GM12878 (cell line): ENCODE measurements around the gene REL. TPM values are rescaled to one million over a fixed set of nuclear protein-coding genes. Genes with fewer than 3 reads are reported as not detected.

Experiments used
- BRCA1 ChIP-seq: IDR thresholded peaks from 2 replicates; pipeline ENCODE4 v1.6.1; 2011; ENCODE audit warnings: low read depth, low read length, improper control_type of control experiment
- EGR1 ChIP-seq, 2 experiments: IDR thresholded peaks; 1 replicate in 1 of 2; 2 replicates in 1 of 2; pipeline ENCODE4 v1.6.1; 2011 to 2012; ENCODE audit warnings: low read depth in 2 of 2, low read length in 2 of 2, borderline replicate concordance in 1 of 2, mild to moderate bottlenecking in 1 of 2, moderate library complexity in 1 of 2
- EZH2 ChIP-seq: IDR thresholded peaks from 2 replicates; pipeline ENCODE4 v1.6.1; 2012; ENCODE audit warnings: low read depth, mild to moderate bottlenecking, control low read depth, inconsistent platforms, low read length, borderline replicate concordance; ENCODE audit not compliant: control insufficient read depth
- HCFC1 ChIP-seq: fragments of 150-350 bp; IDR thresholded peaks from 2 replicates; pipeline ENCODE4 v1.6.1; 2014; ENCODE audit warnings: low read length
- IRF3 ChIP-seq: fragments of 450-650 bp; IDR thresholded peaks from 2 replicates; pipeline ENCODE4 v1.6.1; 2014; ENCODE audit warnings: mild to moderate bottlenecking
- IRF5 ChIP-seq: fragments of 450-650 bp; IDR thresholded peaks from 2 replicates; pipeline ENCODE4 v1.6.1; 2017; ENCODE audit warnings: borderline replicate concordance
- LARP7 ChIP-seq: fragments of 450-650 bp; IDR thresholded peaks from 2 replicates; pipeline ENCODE4 v1.6.1; 2017; ENCODE audit warnings: mild to moderate bottlenecking
- MEF2B ChIP-seq: fragments of 450-650 bp; IDR thresholded peaks from 2 replicates; pipeline ENCODE4 v1.6.1; 2018; ENCODE audit warnings: mild to moderate bottlenecking, moderate library complexity; ENCODE audit not compliant: partially characterized antibody, poor library complexity, severe bottlenecking
- NKRF ChIP-seq: fragments of 450-650 bp; conservative IDR thresholded peaks from 2 replicates; pipeline ENCODE4 v1.6.1; 2017; ENCODE audit warnings: mild to moderate bottlenecking, moderate library complexity
- POLR2A ChIP-seq: IDR thresholded peaks from 2 replicates; pipeline ENCODE4 v1.6.1; 2011; ENCODE audit warnings: low read depth, mild to moderate bottlenecking, low read length
- RELA ChIP-seq: fragments of 450-650 bp; IDR thresholded peaks from 2 replicates; pipeline ENCODE4 v1.8.0; 2014; ENCODE audit warnings: borderline replicate concordance; ENCODE audit not compliant: partially characterized antibody
- REST ChIP-seq: IDR thresholded peaks from 2 replicates; pipeline ENCODE4 v1.6.1; 2012; ENCODE audit warnings: mild to moderate bottlenecking, low read depth, low read length
- SIX5 ChIP-seq: IDR thresholded peaks from 2 replicates; pipeline ENCODE4 v1.6.1; 2011; ENCODE audit warnings: mild to moderate bottlenecking, low read depth, low read length, moderate library complexity; ENCODE audit not compliant: severe bottlenecking
- SMAD5 ChIP-seq: IDR thresholded peaks from 2 replicates; pipeline ENCODE4 v1.6.1; 2016; ENCODE audit warnings: antibody characterized with exemption, low read depth
- SRF ChIP-seq, 2 experiments: IDR thresholded peaks; 2 replicates each; pipeline ENCODE4 v1.6.1; 2011; ENCODE audit warnings: low read depth in 2 of 2, low read length in 2 of 2, mild to moderate bottlenecking in 1 of 2, moderate library complexity in 1 of 2
- STAT1 ChIP-seq: fragments of 450-650 bp; conservative IDR thresholded peaks from 2 replicates; pipeline ENCODE4 v1.6.1; 2014; ENCODE audit warnings: antibody characterized with exemption, mild to moderate bottlenecking
- ZBTB4 ChIP-seq: fragments of 450-650 bp; formaldehyde crosslinking; IDR thresholded peaks from 2 replicates; pipeline ENCODE4 v1.4.0; 2022; ENCODE audit warnings: mild to moderate bottlenecking, moderate library complexity
- ZNF622 ChIP-seq: fragments of 450-650 bp; IDR thresholded peaks from 2 replicates; pipeline ENCODE4 v1.6.1; 2017; ENCODE audit warnings: mild to moderate bottlenecking, inconsistent platforms
- polyA plus RNA-seq, 11 experiments: library from polyadenylated mRNA; depleted of rRNA in 4 of 11; unstranded in 6 of 11; stranded (reverse) in 5 of 11; fragments of >200 nt; fragmentation: Nextera tagmentation in 4 of 11; fragmentation: Illumina TruSeq in 1 of 11; extraction: Ambion mirVana in 4 of 11; extraction: Trizol in 1 of 11; gene quantifications; 1 replicate in 1 of 11; 2 replicates in 10 of 11; pipeline versions ENCODE4 v1.2.1 to v1.2.3, GENCODE V29; 2011 to 2016; ENCODE audit warnings: inconsistent platforms in 2 of 11, missing spikeins in 2 of 11, low read depth in 1 of 11
- total RNA-seq, 4 experiments: library from RNA; depleted of rRNA in 3 of 4; stranded (reverse); fragments of >200 nt in 3 of 4; fragmentation: Illumina TruSeq in 1 of 4; extraction: Trizol in 1 of 4; gene quantifications; 2 replicates each; pipeline versions ENCODE4 v1.2.1 to v1.2.3, GENCODE V29; 2013 to 2021

Gene REL
- total and polyA plus RNA-seq, 10 of the 15 experiments (the other 5 are each of a cell fraction or from before 2014, with no cell fraction given): 6.3 to 52.4 (median 26.6) TPM

GRCh38 chr2:60966507-60967405 is 85.4 kb downstream of the REL start (continued):
- TF ChIP-seq EZH2 (no peak), LARP7 (no peak), IRF3 (no peak), HCFC1 (no peak), SRF (IDR thresholded peaks at IDR 0.05; ENCODE audit: low read depth in 2 of 2, low read length in 2 of 2) (peak in 1 of 2 experiments; percentile 67; a peak in 1 of 4 replicates), RELA (no peak), MEF2B (peak; percentile 81), BRCA1 (no peak), EGR1 (IDR thresholded peaks at IDR 0.05; ENCODE audit: borderline replicate concordance in 1 of 2, low read depth in 2 of 2, low read length in 2 of 2) (no peak), IRF5 (no peak), POLR2A (no peak), REST (no peak), ZNF622 (no peak), STAT1 (no peak), SMAD5 (peak; percentile 43; the same call in 1 of the 2 replicates), ZBTB4 (no peak), NKRF (no peak), SIX5 (no peak)
